ENCODE results near the gene SUSD2.

SUSD2 gene

GRCh38 chr22:24186892-24187670 is 5.8 kb downstream of the SUSD2 start:
- H3K27ac ChIP-seq (ENCODE audit: low read depth in 2 of 2, low read length in 2 of 2), result no peak overlapping the region
- H3K27me3 ChIP-seq (ENCODE audit: control insufficient read depth in 2 of 2, insufficient read depth in 2 of 2, low read length in 2 of 2), result no peaks in the 10 kb centered on the region
- H3K9ac ChIP-seq (ENCODE audit: low read depth in 1 of 2, low read length in 2 of 2), result no peak overlapping the region
- no peaks in the 10 kb centered on the region for H3K9me3 ChIP-seq (ENCODE audit: control insufficient read depth in 2 of 2, low read length in 2 of 2)
- H3K36me3 ChIP-seq (ENCODE audit: control insufficient read depth in 2 of 2, insufficient read depth in 2 of 2, low read length in 2 of 2), result no peaks in the 10 kb centered on the region
- peaks cover 7 to 10% of the 10 kb centered on the region in 2 donors for H3K4me1 ChIP-seq (ENCODE audit: control insufficient read depth in 2 of 2, insufficient read depth in 2 of 2, low read length in 2 of 2)
- no peak overlapping the region for H3K4me3 ChIP-seq (ENCODE audit: low read length in 2 of 2)

GRCh38 chr22:24187731-24188644 is 6.7 kb downstream of the SUSD2 start:
- no peak overlapping the region for H3K27ac ChIP-seq (ENCODE audit: low read depth in 2 of 2, low read length in 2 of 2)
- no peak overlapping the region for H3K4me3 ChIP-seq (ENCODE audit: low read length in 2 of 2)
- H3K4me1 ChIP-seq (ENCODE audit: control insufficient read depth in 2 of 2, insufficient read depth in 2 of 2, low read length in 2 of 2), result peaks cover 7 to 10% of the 10 kb centered on the region in 2 donors
- no peak overlapping the region for H3K9ac ChIP-seq (ENCODE audit: low read depth in 1 of 2, low read length in 2 of 2)
- no peaks in the 10 kb centered on the region for H3K9me3 ChIP-seq (ENCODE audit: control insufficient read depth in 2 of 2, low read length in 2 of 2)
- no peaks in the 10 kb centered on the region for H3K36me3 ChIP-seq (ENCODE audit: control insufficient read depth in 2 of 2, insufficient read depth in 2 of 2, low read length in 2 of 2)
- H3K27me3 ChIP-seq (ENCODE audit: control insufficient read depth in 2 of 2, insufficient read depth in 2 of 2, low read length in 2 of 2), result no peaks in the 10 kb centered on the region

- Histone ChIP-seq H3K36me3 (ENCODE audit: control insufficient read depth in 2 of 2, insufficient read depth in 2 of 2, low read length in 2 of 2) (no peaks in the 10 kb centered on the region), H3K9ac (ENCODE audit: low read depth in 1 of 2, low read length in 2 of 2) (no peak overlapping the region), H3K27me3 (ENCODE audit: control insufficient read depth in 2 of 2, insufficient read depth in 2 of 2, low read length in 2 of 2) (no peaks in the 10 kb centered on the region), H3K4me1 (ENCODE audit: control insufficient read depth in 2 of 2, insufficient read depth in 2 of 2, low read length in 2 of 2) (peaks cover 7 to 10% of the 10 kb centered on the region in 2 donors), H3K9me3 (ENCODE audit: control insufficient read depth in 2 of 2, low read length in 2 of 2) (no peaks in the 10 kb centered on the region), H3K27ac (ENCODE audit: low read depth in 2 of 2, low read length in 2 of 2) (no peak overlapping the region), H3K4me3 (ENCODE audit: low read length in 2 of 2) (no peak overlapping the region)
Measured at GRCh38 chr22:24188705-24189248, 7.5 kb downstream of the SUSD2 start.

- peak overlapping the region in 1 of 2 donors; percentile 53 for H3K9ac ChIP-seq (ENCODE audit: low read depth in 1 of 2, low read length in 2 of 2)
- no peaks in the 10 kb centered on the region for H3K36me3 ChIP-seq (ENCODE audit: control insufficient read depth in 2 of 2, insufficient read depth in 2 of 2, low read length in 2 of 2)
- peak overlapping the region in 1 of 2 donors; percentile 9 for H3K27ac ChIP-seq (ENCODE audit: low read depth in 2 of 2, low read length in 2 of 2)
- no peaks in the 10 kb centered on the region for H3K9me3 ChIP-seq (ENCODE audit: control insufficient read depth in 2 of 2, low read length in 2 of 2)
- H3K27me3 ChIP-seq (ENCODE audit: control insufficient read depth in 2 of 2, insufficient read depth in 2 of 2, low read length in 2 of 2), result no peaks in the 10 kb centered on the region
- H3K4me1 ChIP-seq (ENCODE audit: control insufficient read depth in 2 of 2, insufficient read depth in 2 of 2, low read length in 2 of 2), result peaks cover 7 to 10% of the 10 kb centered on the region in 2 donors
- peak overlapping the region in 1 of 2 donors; percentile 1 for H3K4me3 ChIP-seq (ENCODE audit: low read length in 2 of 2)
Measured at GRCh38 chr22:24189249-24190158, 8.2 kb downstream of the SUSD2 start.

- Histone ChIP-seq H3K27me3 (ENCODE audit: control insufficient read depth in 2 of 2, insufficient read depth in 2 of 2, low read length in 2 of 2) (no peaks in the 10 kb centered on the region), H3K9ac (ENCODE audit: low read depth in 1 of 2, low read length in 2 of 2) (peak overlapping the region in 1 of 2 donors; percentile 53), H3K27ac (ENCODE audit: low read depth in 2 of 2, low read length in 2 of 2) (no peak overlapping the region), H3K36me3 (ENCODE audit: control insufficient read depth in 2 of 2, insufficient read depth in 2 of 2, low read length in 2 of 2) (no peaks in the 10 kb centered on the region), H3K4me3 (ENCODE audit: low read length in 2 of 2) (no peak overlapping the region), H3K4me1 (ENCODE audit: control insufficient read depth in 2 of 2, insufficient read depth in 2 of 2, low read length in 2 of 2) (peaks cover 7 to 10% of the 10 kb centered on the region in 2 donors), H3K9me3 (ENCODE audit: control insufficient read depth in 2 of 2, low read length in 2 of 2) (no peaks in the 10 kb centered on the region)
Measured at GRCh38 chr22:24190159-24190540, 8.9 kb downstream of the SUSD2 start.

- no peak overlapping the region for H3K9ac ChIP-seq (ENCODE audit: low read depth in 1 of 2, low read length in 2 of 2)
- no peaks in the 10 kb centered on the region for H3K9me3 ChIP-seq (ENCODE audit: control insufficient read depth in 2 of 2, low read length in 2 of 2)
- no peaks in the 10 kb centered on the region for H3K36me3 ChIP-seq (ENCODE audit: control insufficient read depth in 2 of 2, insufficient read depth in 2 of 2, low read length in 2 of 2)
- H3K27ac ChIP-seq (ENCODE audit: low read depth in 2 of 2, low read length in 2 of 2), result no peak overlapping the region
- no peaks in the 10 kb centered on the region for H3K27me3 ChIP-seq (ENCODE audit: control insufficient read depth in 2 of 2, insufficient read depth in 2 of 2, low read length in 2 of 2)
- peaks cover 7 to 10% of the 10 kb centered on the region in 2 donors for H3K4me1 ChIP-seq (ENCODE audit: control insufficient read depth in 2 of 2, insufficient read depth in 2 of 2, low read length in 2 of 2)
- no peak overlapping the region for H3K4me3 ChIP-seq (ENCODE audit: low read length in 2 of 2)
Measured at GRCh38 chr22:24190596-24191208, 9.4 kb downstream of the SUSD2 start.

GRCh38 chr22:24191381-24191841 is 10.1 kb downstream of the SUSD2 start:
- Histone ChIP-seq H3K27ac (ENCODE audit: low read depth in 2 of 2, low read length in 2 of 2) (no peak overlapping the region), H3K9ac (ENCODE audit: low read depth in 1 of 2, low read length in 2 of 2) (no peak overlapping the region), H3K36me3 (ENCODE audit: control insufficient read depth in 2 of 2, insufficient read depth in 2 of 2, low read length in 2 of 2) (no peaks in the 10 kb centered on the region), H3K4me1 (ENCODE audit: control insufficient read depth in 2 of 2, insufficient read depth in 2 of 2, low read length in 2 of 2) (peaks cover 13 to 17% of the 10 kb centered on the region in 2 donors), H3K27me3 (ENCODE audit: control insufficient read depth in 2 of 2, insufficient read depth in 2 of 2, low read length in 2 of 2) (no peaks in the 10 kb centered on the region), H3K9me3 (ENCODE audit: control insufficient read depth in 2 of 2, low read length in 2 of 2) (no peaks in the 10 kb centered on the region), H3K4me3 (ENCODE audit: low read length in 2 of 2) (no peak overlapping the region)

GRCh38 chr22:24191893-24192292 is 10.6 kb downstream of the SUSD2 start:
- Histone ChIP-seq H3K36me3 (ENCODE audit: control insufficient read depth in 2 of 2, insufficient read depth in 2 of 2, low read length in 2 of 2) (no peaks in the 10 kb centered on the region), H3K27me3 (ENCODE audit: control insufficient read depth in 2 of 2, insufficient read depth in 2 of 2, low read length in 2 of 2) (no peaks in the 10 kb centered on the region), H3K27ac (ENCODE audit: low read depth in 2 of 2, low read length in 2 of 2) (no peak overlapping the region), H3K4me3 (ENCODE audit: low read length in 2 of 2) (no peak overlapping the region), H3K4me1 (ENCODE audit: control insufficient read depth in 2 of 2, insufficient read depth in 2 of 2, low read length in 2 of 2) (peaks cover 13 to 19% of the 10 kb centered on the region in 2 donors), H3K9ac (ENCODE audit: low read depth in 1 of 2, low read length in 2 of 2) (no peak overlapping the region), H3K9me3 (ENCODE audit: control insufficient read depth in 2 of 2, low read length in 2 of 2) (no peaks in the 10 kb centered on the region)

GRCh38 chr22:24198682-24199052 is 17.4 kb downstream of the SUSD2 start:
- no peak overlapping the region for H3K9ac ChIP-seq (ENCODE audit: low read depth in 1 of 2, low read length in 2 of 2)
- no peaks in the 10 kb centered on the region for H3K36me3 ChIP-seq (ENCODE audit: control insufficient read depth in 2 of 2, insufficient read depth in 2 of 2, low read length in 2 of 2)
- H3K27me3 ChIP-seq (ENCODE audit: control insufficient read depth in 2 of 2, insufficient read depth in 2 of 2, low read length in 2 of 2), result no peaks in the 10 kb centered on the region
- H3K9me3 ChIP-seq (ENCODE audit: control insufficient read depth in 2 of 2, low read length in 2 of 2), result no peaks in the 10 kb centered on the region
- H3K4me1 ChIP-seq (ENCODE audit: control insufficient read depth in 2 of 2, insufficient read depth in 2 of 2, low read length in 2 of 2), result peaks cover 6 to 9% of the 10 kb centered on the region in 2 donors
- H3K4me3 ChIP-seq (ENCODE audit: low read length in 2 of 2), result no peak overlapping the region
- H3K27ac ChIP-seq (ENCODE audit: low read depth in 2 of 2, low read length in 2 of 2), result no peak overlapping the region

Measured in mucosa of rectum (tissue), 2 donors.